Measurements from ENCODE around the gene CARS2. TPM values are rescaled to one million over a fixed set of nuclear protein-coding genes. Genes with fewer than 3 reads are reported as not detected.
A peak's percentile ranks its signal among the peaks of the same experiment; 100 is the strongest.
"Not testable (repeated sequence)": the region's sequence is repeated elsewhere in the genome, so short reads cannot be mapped to it uniquely, and the experiment has no call there.

CARS2 gene
- total RNA-seq, 1 experiment from 2014 or later = 70.9 TPM

DNA sequence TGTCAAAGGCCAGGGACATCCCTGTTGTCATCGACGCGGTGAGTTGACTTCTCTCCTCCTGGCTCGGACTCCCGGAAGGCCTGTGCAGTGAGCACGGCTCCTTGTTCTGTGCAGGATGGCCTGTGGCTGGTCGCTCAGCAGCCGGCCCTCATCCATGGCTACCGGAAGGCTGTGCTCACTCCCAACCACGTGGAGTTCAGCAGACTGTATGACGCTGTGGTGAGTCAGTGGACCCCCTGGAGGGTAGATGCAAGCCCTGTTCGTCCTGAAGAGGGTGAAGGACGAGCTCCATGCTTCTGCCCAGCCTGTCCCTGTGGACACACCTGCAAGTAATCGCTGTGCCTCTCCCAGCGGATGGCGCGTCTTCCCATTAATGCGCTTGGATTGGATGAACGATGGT lies 71.4 kb downstream of the CARS2 start:
- ATAC-seq = peak; percentile 70
- ChIA-PET POLR2A (ENCODE audit: unreplicated experiment) (no interaction called here), CTCF (no interaction called here)
- no peaks in the 10 kb centered on the region for H3K4me1 ChIP-seq (ENCODE audit: insufficient read depth, low read length)
- H3K9me2 ChIP-seq (replicated peaks; ENCODE audit: low read length) = no peaks in the 10 kb centered on the region
- peak; percentile 25 for DNase-seq
- no peak overlapping the region for H3K27ac ChIP-seq (ENCODE audit: low read length)
- intact Hi-C loops (cut with micrococcal nuclease) = no loop called here
- TF ChIP-seq EZH2 (IDR thresholded peaks at IDR 0.05; ENCODE audit: low read length, unreplicated experiment) = no peak
- no peak for TF ChIP-seq EZH2phosphoT487 (IDR thresholded peaks at IDR 0.05; ENCODE audit: borderline replicate concordance, low read length)
- TF ChIP-seq, protein P1, sequence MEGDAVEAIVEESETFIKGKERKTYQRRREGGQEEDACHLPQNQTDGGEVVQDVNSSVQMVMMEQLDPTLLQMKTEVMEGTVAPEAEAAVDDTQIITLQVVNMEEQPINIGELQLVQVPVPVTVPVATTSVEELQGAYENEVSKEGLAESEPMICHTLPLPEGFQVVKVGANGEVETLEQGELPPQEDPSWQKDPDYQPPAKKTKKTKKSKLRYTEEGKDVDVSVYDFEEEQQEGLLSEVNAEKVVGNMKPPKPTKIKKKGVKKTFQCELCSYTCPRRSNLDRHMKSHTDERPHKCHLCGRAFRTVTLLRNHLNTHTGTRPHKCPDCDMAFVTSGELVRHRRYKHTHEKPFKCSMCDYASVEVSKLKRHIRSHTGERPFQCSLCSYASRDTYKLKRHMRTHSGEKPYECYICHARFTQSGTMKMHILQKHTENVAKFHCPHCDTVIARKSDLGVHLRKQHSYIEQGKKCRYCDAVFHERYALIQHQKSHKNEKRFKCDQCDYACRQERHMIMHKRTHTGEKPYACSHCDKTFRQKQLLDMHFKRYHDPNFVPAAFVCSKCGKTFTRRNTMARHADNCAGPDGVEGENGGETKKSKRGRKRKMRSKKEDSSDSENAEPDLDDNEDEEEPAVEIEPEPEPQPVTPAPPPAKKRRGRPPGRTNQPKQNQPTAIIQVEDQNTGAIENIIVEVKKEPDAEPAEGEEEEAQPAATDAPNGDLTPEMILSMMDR (conservative IDR thresholded peaks at IDR 0.05; ENCODE audit: low read depth, low read length) = no peak
- no peaks in the 10 kb centered on the region for H3K27me3 ChIP-seq (ENCODE audit: low read length)
- no peak overlapping the region for H3K9ac ChIP-seq (ENCODE audit: low read length)
- H3K4me3 ChIP-seq (ENCODE audit: low read length) = no peak overlapping the region
- no peak overlapping the region for H2AFZ ChIP-seq (ENCODE audit: low read length)
- peaks cover 19% of the 10 kb centered on the region for H3K36me3 ChIP-seq (ENCODE audit: low read depth, low read length)
- no peaks in the 10 kb centered on the region for H4K20me1 ChIP-seq (ENCODE audit: low read length)
- BruUV-seq (replicated peaks) = no TSS peak
- peaks cover 32% of the 10 kb centered on the region for H3K79me2 ChIP-seq (ENCODE audit: low read length)
- no peak overlapping the region for H3K4me2 ChIP-seq (ENCODE audit: low read length)
- H3F3A ChIP-seq (ENCODE audit: low read length, unreplicated experiment) = no peaks in the 10 kb centered on the region
- H3K9me3 ChIP-seq (ENCODE audit: low read length) = no peaks in the 10 kb centered on the region

DNA sequence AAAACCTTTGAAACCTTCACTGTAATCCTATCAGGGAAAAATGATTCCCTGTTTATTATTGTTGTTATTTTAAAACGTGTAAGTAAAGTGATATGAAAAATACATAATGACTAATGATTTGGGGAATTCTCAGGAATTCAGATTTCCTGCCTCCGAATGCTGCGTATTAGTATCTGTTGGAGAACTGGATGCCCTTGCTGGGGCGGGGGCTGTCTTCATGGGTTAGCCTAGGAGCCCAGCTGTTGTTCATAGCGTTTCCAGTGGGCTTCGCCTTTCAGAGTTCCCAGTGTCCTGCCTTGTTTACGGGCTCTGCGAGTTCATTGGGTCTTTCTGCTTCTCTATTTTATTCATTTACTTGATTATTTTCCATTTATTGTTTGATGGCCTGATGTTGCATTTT lies 72.1 kb downstream of the CARS2 start:
- CTCF ChIA-PET = no interaction called here
- ATAC-seq = no peak
- peaks cover 26% of the 10 kb centered on the region for H3K36me3 ChIP-seq (ENCODE audit: low read depth, low read length)

DNA sequence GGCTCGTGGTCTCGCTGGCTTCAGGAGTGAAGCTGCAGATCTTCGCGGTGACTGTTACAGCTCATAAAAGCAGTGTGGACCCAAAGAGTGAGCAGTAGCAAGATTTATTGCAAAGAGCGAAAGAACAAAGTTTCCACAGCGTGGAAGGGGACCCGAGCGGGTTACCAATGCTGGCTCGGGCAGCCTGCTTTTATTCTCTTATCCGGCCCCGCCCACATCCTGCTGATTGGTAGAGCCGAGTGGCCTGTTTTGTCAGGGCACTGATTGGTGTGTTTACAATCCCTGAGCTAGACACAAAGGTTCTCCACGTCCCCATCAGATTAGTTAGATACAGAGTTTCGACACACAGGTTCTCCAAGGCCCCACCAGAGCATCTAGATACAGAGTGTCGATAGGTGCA lies 73.7 kb downstream of the CARS2 start:
- H3K27ac ChIP-seq (ENCODE audit: low read length); H3K9me3 ChIP-seq (ENCODE audit: low read length); DNase-seq; POLR2A ChIA-PET (ENCODE audit: unreplicated experiment); H3F3A ChIP-seq (ENCODE audit: low read length, unreplicated experiment); BruUV-seq (replicated peaks); CTCF ChIA-PET; H3K9me2 ChIP-seq (replicated peaks; ENCODE audit: low read length); H3K4me3 ChIP-seq (ENCODE audit: low read length); H3K4me1 ChIP-seq (ENCODE audit: insufficient read depth, low read length); H3K9ac ChIP-seq (ENCODE audit: low read length); intact Hi-C loops (cut with micrococcal nuclease); H3K4me2 ChIP-seq (ENCODE audit: low read length); H4K20me1 ChIP-seq (ENCODE audit: low read length); H3K27me3 ChIP-seq (ENCODE audit: low read length); ATAC-seq; H2AFZ ChIP-seq (ENCODE audit: low read length): not testable (repeated sequence)
- Histone ChIP-seq H3K36me3 (ENCODE audit: low read depth, low read length) (peaks cover 26% of the 10 kb centered on the region), H3K79me2 (ENCODE audit: low read length) (peaks cover 54% of the 10 kb centered on the region)

More for the DNA sequence above, 72.1 kb downstream of the CARS2 start:
- no peaks in the 10 kb centered on the region for H3K9me2 ChIP-seq (replicated peaks; ENCODE audit: low read length)
- H3K4me1 ChIP-seq (ENCODE audit: insufficient read depth, low read length) = no peaks in the 10 kb centered on the region
- H3K4me3 ChIP-seq (ENCODE audit: low read length) = no peak overlapping the region
- H4K20me1 ChIP-seq (ENCODE audit: low read length) = no peaks in the 10 kb centered on the region
- H3K27ac ChIP-seq (ENCODE audit: low read length) = no peak overlapping the region
- no TSS peak for BruUV-seq (replicated peaks)
- H3F3A ChIP-seq (ENCODE audit: low read length, unreplicated experiment) = no peaks in the 10 kb centered on the region
- peaks cover 39% of the 10 kb centered on the region for H3K79me2 ChIP-seq (ENCODE audit: low read length)
- intact Hi-C loops (cut with micrococcal nuclease) = no loop called here
- H3K9ac ChIP-seq (ENCODE audit: low read length) = no peak overlapping the region
- H3K27me3 ChIP-seq (ENCODE audit: low read length) = no peaks in the 10 kb centered on the region
- H3K4me2 ChIP-seq (ENCODE audit: low read length) = no peak overlapping the region
- H2AFZ ChIP-seq (ENCODE audit: low read length) = no peak overlapping the region
- TF ChIP-seq EZH2 (IDR thresholded peaks at IDR 0.05; ENCODE audit: low read length, unreplicated experiment) = no peak
- TF ChIP-seq EZH2phosphoT487 (IDR thresholded peaks at IDR 0.05; ENCODE audit: borderline replicate concordance, low read length) = no peak
- TF ChIP-seq, protein P1 (conservative IDR thresholded peaks at IDR 0.05; ENCODE audit: low read depth, low read length) = no peak
- no peaks in the 10 kb centered on the region for H3K9me3 ChIP-seq (ENCODE audit: low read length)
- no peak for DNase-seq
- POLR2A ChIA-PET (ENCODE audit: unreplicated experiment) = no interaction called here
